ENCODE results near the gene SLIT3.
A peak's percentile ranks its signal among the peaks of the same experiment; 100 is the strongest.

Gene SLIT3

DNA sequence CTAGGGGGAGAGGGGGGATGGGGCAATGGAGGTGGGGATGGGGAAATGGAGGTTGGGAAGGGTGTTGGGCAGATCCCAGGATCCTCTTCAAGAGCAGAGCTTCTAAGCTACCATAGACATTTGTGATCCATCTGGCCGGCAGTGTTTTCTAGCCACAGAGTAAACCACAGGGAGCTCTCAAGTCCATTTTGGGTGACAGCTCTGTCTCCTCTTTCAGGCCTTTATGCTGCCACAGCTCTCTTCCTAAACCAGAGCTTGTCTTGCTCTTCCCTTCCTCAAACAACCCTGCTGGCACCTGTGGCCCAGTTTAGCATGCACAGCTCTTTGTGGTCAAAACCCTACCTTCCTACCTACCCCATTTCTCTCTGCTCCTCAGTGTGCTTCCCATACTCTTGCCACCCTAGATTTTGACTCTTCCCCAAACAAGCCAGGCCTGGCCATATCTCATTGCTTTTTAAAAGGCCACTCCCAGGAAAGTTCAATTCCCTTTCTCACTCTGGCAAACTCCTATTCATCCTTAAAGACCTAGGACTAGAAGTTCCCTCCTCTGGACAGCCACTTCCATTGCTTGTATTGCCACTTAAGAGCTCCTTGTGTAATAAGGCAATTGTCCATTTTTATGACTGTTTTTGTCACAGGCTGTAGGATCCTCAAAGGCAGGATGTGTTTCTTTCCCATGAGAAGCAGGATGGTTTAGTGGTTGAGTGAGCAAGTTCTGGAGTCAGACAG, 637.5 kb downstream of the SLIT3 start:
- Mint-ChIP-seq H3K36me3 (ENCODE audit: low read depth) (peaks cover 4% of the 10 kb centered on the region), H3K9me3 (no peaks in the 10 kb centered on the region), H3K4me1 (no peaks in the 10 kb centered on the region), H3K4me3 (no peak overlapping the region), H3K27ac (no peak overlapping the region), H3K27me3 (ENCODE audit: low read depth, poor library complexity) (peaks cover 15% of the 10 kb centered on the region)
- TF ChIP-seq, protein P1, sequence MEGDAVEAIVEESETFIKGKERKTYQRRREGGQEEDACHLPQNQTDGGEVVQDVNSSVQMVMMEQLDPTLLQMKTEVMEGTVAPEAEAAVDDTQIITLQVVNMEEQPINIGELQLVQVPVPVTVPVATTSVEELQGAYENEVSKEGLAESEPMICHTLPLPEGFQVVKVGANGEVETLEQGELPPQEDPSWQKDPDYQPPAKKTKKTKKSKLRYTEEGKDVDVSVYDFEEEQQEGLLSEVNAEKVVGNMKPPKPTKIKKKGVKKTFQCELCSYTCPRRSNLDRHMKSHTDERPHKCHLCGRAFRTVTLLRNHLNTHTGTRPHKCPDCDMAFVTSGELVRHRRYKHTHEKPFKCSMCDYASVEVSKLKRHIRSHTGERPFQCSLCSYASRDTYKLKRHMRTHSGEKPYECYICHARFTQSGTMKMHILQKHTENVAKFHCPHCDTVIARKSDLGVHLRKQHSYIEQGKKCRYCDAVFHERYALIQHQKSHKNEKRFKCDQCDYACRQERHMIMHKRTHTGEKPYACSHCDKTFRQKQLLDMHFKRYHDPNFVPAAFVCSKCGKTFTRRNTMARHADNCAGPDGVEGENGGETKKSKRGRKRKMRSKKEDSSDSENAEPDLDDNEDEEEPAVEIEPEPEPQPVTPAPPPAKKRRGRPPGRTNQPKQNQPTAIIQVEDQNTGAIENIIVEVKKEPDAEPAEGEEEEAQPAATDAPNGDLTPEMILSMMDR (IDR thresholded peaks at IDR 0.05), result no peak
- no peak for DNase-seq

DNA sequence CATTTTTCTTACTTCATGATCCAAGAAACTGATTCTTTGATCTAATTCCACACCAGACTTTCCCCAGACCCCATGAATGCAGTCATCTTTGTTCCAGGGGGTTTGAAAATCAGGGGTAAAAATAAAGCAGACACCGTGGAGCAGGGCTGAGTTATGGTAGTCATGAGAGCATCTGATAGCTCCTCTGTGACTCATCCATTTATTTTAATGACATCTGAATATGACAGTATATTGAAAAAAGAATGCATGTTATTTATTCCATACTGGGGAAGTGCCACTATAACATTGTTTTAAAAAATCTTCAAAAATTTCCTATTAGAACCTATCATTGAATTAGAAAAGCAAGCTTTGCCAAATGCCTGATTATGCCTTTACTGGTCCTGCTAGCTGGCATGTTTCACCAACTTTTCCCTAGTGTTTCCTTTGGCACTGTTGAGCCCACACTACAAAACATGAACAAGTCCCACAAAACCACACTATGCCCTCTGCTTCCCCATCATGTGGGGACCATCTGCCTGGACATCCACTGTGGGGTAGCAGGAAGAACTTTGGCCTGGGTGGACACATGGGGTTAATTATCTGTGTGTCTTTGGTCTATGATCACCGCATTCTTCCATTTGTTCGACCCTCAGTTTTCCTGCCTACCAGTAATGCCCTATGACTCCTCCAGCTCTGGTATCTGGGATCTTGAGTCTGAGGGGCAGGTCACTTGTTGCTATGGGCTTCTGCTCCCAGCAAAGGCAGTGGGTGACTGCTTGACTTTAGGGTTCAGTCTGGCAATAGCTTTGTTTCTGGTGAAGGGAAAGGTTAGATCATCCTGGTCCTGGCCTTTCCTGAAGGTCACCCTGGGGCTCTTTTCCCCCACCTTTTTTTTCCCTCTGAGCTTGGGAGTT, 639.1 kb downstream of the SLIT3 start:
- Mint-ChIP-seq H3K4me1 (no peaks in the 10 kb centered on the region), H3K36me3 (ENCODE audit: low read depth) (peaks cover 4% of the 10 kb centered on the region), H3K27ac (no peak overlapping the region), H3K4me3 (no peak overlapping the region), H3K27me3 (ENCODE audit: low read depth, poor library complexity) (peaks cover 15% of the 10 kb centered on the region), H3K9me3 (no peaks in the 10 kb centered on the region)
- TF ChIP-seq, protein P1 (IDR thresholded peaks at IDR 0.05), result no peak
- DNase-seq, result no peak

DNA sequence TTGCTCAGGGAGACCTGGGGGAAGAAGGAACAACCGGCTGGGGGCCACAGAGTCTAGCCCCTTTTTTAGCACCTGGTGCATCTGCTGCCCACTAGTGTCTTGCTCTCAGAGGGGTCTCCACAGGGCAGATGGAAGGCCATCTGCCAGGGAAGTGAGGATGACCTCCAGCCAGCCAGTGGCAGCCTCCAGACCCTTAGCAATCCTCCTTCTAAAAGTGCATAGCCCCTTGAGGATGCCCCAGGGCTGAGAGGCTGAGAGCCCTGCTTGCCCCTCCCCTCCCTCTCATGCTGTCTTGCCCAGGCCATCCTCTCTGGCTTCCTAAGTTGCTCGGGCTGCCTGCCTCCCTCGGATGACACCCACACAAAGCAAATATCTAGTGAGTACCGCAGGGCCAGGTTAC, 640.2 kb downstream of the SLIT3 start:
- no peak overlapping the region for H3K4me3 Mint-ChIP-seq
- TF ChIP-seq, protein P1 (IDR thresholded peaks at IDR 0.05), result no peak
- H3K27me3 Mint-ChIP-seq (ENCODE audit: low read depth, poor library complexity), result peaks cover 15% of the 10 kb centered on the region
- peaks cover 4% of the 10 kb centered on the region for H3K36me3 Mint-ChIP-seq (ENCODE audit: low read depth)
- DNase-seq, result no peak
- no peak overlapping the region for H3K27ac Mint-ChIP-seq
- H3K9me3 Mint-ChIP-seq, result no peaks in the 10 kb centered on the region
- H3K4me1 Mint-ChIP-seq, result no peaks in the 10 kb centered on the region

DNA sequence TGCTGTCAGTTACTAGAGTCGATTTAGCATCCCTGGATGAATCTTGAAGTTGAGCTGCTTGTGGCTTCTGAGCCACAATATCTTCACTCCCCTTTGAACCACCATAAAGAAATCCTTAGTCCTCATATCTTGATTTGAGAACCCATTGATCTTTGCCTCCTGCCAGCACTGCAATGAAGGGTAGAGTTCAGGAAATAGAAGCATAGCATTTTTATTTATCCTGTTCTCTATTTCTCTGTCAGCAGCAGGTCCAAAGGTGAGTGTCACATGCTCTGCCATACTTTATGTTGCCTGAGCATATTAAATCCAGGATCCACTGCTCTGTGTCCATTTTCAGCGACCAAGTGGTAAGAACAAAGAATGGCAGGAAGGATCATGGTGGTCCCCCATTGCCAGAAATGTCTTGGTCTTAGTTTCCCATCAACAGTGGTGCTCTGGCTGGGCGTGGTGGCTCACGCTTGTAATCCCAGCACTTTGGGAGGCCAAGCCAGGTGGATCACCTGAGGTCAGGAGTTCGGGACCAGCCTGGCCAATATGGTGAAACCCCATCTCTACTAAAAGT, 641.6 kb downstream of the SLIT3 start:
- no peak overlapping the region for H3K4me3 Mint-ChIP-seq
- H3K36me3 Mint-ChIP-seq (ENCODE audit: low read depth), result no peaks in the 10 kb centered on the region
- TF ChIP-seq, protein P1 (IDR thresholded peaks at IDR 0.05), result no peak
- H3K27ac Mint-ChIP-seq, result no peak overlapping the region
- H3K27me3 Mint-ChIP-seq (ENCODE audit: low read depth, poor library complexity), result peaks cover 10% of the 10 kb centered on the region
- DNase-seq, result no peak
- H3K4me1 Mint-ChIP-seq, result peaks cover 10% of the 10 kb centered on the region
- H3K9me3 Mint-ChIP-seq, result no peaks in the 10 kb centered on the region

DNA sequence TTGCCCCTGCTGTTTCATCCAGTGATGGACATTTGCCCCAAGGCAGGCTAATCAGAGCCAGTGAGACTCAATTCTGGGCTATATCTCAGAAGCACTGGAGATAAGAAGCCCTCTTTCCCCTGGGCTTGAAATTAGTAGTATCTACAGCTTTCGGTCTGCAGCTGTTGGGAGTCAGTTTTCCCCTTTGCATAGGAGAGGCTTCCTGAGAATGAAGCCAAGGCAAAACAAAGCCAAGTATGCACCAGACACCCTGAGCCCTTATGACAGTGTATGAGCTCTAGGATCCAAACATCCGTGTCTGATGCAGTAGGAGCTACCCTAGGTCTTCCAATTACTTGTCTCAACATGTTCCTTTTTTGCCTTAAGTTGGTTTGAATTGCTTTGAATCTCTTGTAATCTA, 642.5 kb downstream of the SLIT3 start:
- no peak for DNase-seq
- H3K36me3 Mint-ChIP-seq (ENCODE audit: low read depth), result no peaks in the 10 kb centered on the region
- peaks cover 19% of the 10 kb centered on the region for H3K4me1 Mint-ChIP-seq
- TF ChIP-seq, protein P1 (IDR thresholded peaks at IDR 0.05), result no peak
- peak overlapping the region; percentile 32 for H3K27ac Mint-ChIP-seq
- no peak overlapping the region for H3K4me3 Mint-ChIP-seq
- no peaks in the 10 kb centered on the region for H3K9me3 Mint-ChIP-seq
- peaks cover 10% of the 10 kb centered on the region for H3K27me3 Mint-ChIP-seq (ENCODE audit: low read depth, poor library complexity)

Data from nephron progenitor cell (in vitro differentiated cells).